Urinary bladder (tissue), 4 donors: Measurements from ENCODE around the gene GMPR. TPM values are rescaled to one million over a fixed set of nuclear protein-coding genes. Genes with fewer than 3 reads are reported as not detected.
"Not testable (repeated sequence)": the region's sequence is repeated elsewhere in the genome, so short reads cannot be mapped to it uniquely, and the experiment has no call there.

Experiments used
- DNase-seq: peaks from one replicate; pipeline ENCODE4 v3.0.0-alpha.2; 2015; ENCODE audit errors: extremely low spot score
- H3K27ac ChIP-seq: one replicate; pipeline ENCODE4 v1.5.1; 2013; ENCODE audit warnings: low read depth, mild to moderate bottlenecking, moderate library complexity
- H3K36me3 ChIP-seq: one replicate; pipeline ENCODE4 v1.6.1; 2013; ENCODE audit warnings: mild to moderate bottlenecking, moderate library complexity; ENCODE audit not compliant: insufficient read depth
- H3K4me1 ChIP-seq: one replicate; pipeline ENCODE4 v1.6.1; 2013; ENCODE audit warnings: mild to moderate bottlenecking, moderate library complexity; ENCODE audit not compliant: insufficient read depth
- H3K4me3 ChIP-seq: one replicate; pipeline ENCODE4 v1.5.1; 2013; ENCODE audit warnings: low read depth, low read length
- WGBS: extraction: QIAGEN DNeasy Blood & Tissue Kit; methylation state at CpG from one replicate; pipeline ENCODE4 v1.1.7; 2013; 5-methylcytosine and 5-hydroxymethylcytosine counted together
- polyA plus RNA-seq: library from polyadenylated mRNA; stranded (reverse); fragments of 200-250 nt; gene quantifications from one replicate; pipeline ENCODE4 v1.2.3, GENCODE V29; 2013
- total RNA-seq: library from RNA; depleted of rRNA; stranded (reverse); fragments of >200 nt; gene quantifications from one replicate; pipeline ENCODE4 v1.2.3, GENCODE V29; 2014
- donor health status: healthy with polysubstance abuse.
- donor health status: healthy.

GMPR gene
- total and polyA plus RNA-seq, 2 donors, result 4.5 to 5.4 TPM

GRCh38 chr6:16262773-16263172 is 24.4 kb downstream of the GMPR start:
- not testable (repeated sequence) for DNase-seq

GRCh38 chr6:16263464-16264099 is 25.2 kb downstream of the GMPR start:
- WGBS, result 86% methylated on average over 13 of the region's 13 CpGs
- not testable (repeated sequence) for H3K4me1 ChIP-seq, DNase-seq, H3K4me3 ChIP-seq, H3K27ac ChIP-seq, H3K36me3 ChIP-seq

More at GRCh38 chr6:16262773-16263172, 24.4 kb downstream of the GMPR start:
- H3K4me1 ChIP-seq, H3K4me3 ChIP-seq, H3K36me3 ChIP-seq, H3K27ac ChIP-seq: not testable (repeated sequence)
- WGBS, result 79% methylated on average over 12 of the region's 12 CpGs

GRCh38 chr6:16264785-16265184 is 26.4 kb downstream of the GMPR start:
- Histone ChIP-seq H3K4me3 (no peak overlapping the region), H3K27ac (no peak overlapping the region), H3K4me1 (no peaks in the 10 kb centered on the region), H3K36me3 (no peaks in the 10 kb centered on the region)
- 98% methylated on average over 2 of the region's 2 CpGs for WGBS
- no peak for DNase-seq

GRCh38 chr6:16265351-16266341 is 27.3 kb downstream of the GMPR start:
- H3K36me3 ChIP-seq, result no peaks in the 10 kb centered on the region
- H3K4me1 ChIP-seq, result no peaks in the 10 kb centered on the region
- H3K27ac ChIP-seq, result no peak overlapping the region
- 96% methylated on average over 31 of the region's 31 CpGs for WGBS
- DNase-seq, result no peak
- no peak overlapping the region for H3K4me3 ChIP-seq

- DNase-seq, result no peak
- WGBS, result 97% methylated on average over 23 of the region's 23 CpGs
- H3K4me3 ChIP-seq, result no peak overlapping the region
- no peaks in the 10 kb centered on the region for H3K36me3 ChIP-seq
- no peak overlapping the region for H3K27ac ChIP-seq
- no peaks in the 10 kb centered on the region for H3K4me1 ChIP-seq
Measured at GRCh38 chr6:16267428-16268263, 29.3 kb downstream of the GMPR start.

GRCh38 chr6:16269442-16270070 is 31.2 kb downstream of the GMPR start:
- H3K36me3 ChIP-seq, H3K27ac ChIP-seq, H3K4me3 ChIP-seq, H3K4me1 ChIP-seq, DNase-seq: not testable (repeated sequence)
- WGBS, result 95% methylated on average over 7 of the region's 7 CpGs

- no peak for DNase-seq
- Histone ChIP-seq H3K4me3 (no peak overlapping the region), H3K4me1 (no peaks in the 10 kb centered on the region), H3K36me3 (no peaks in the 10 kb centered on the region), H3K27ac (no peak overlapping the region)
- 89% methylated on average over 5 of the region's 5 CpGs for WGBS
Measured at GRCh38 chr6:16270178-16270794, 31.9 kb downstream of the GMPR start.

GRCh38 chr6:16271428-16271827 is 33.0 kb downstream of the GMPR start:
- no peaks in the 10 kb centered on the region for H3K36me3 ChIP-seq
- no peak for DNase-seq
- H3K27ac ChIP-seq, result no peak overlapping the region
- no peak overlapping the region for H3K4me3 ChIP-seq
- 98% methylated on average over 5 of the region's 5 CpGs for WGBS
- H3K4me1 ChIP-seq, result no peaks in the 10 kb centered on the region

GRCh38 chr6:16272201-16272600 is 33.8 kb downstream of the GMPR start:
- no peak overlapping the region for H3K27ac ChIP-seq
- no peak overlapping the region for H3K4me3 ChIP-seq
- H3K36me3 ChIP-seq, result no peaks in the 10 kb centered on the region
- no peaks in the 10 kb centered on the region for H3K4me1 ChIP-seq
- no peak for DNase-seq
- 64% methylated on average over 1 of the region's 1 CpG for WGBS

GRCh38 chr6:16273256-16273655 is 34.9 kb downstream of the GMPR start:
- Histone ChIP-seq H3K4me3 (no peak overlapping the region), H3K27ac (no peak overlapping the region), H3K36me3 (no peaks in the 10 kb centered on the region), H3K4me1 (no peaks in the 10 kb centered on the region)
- peak; percentile 33 for DNase-seq
- WGBS, result 33% methylated on average over 1 of the region's 1 CpG

- DNase-seq, result no peak
- Histone ChIP-seq H3K36me3 (no peaks in the 10 kb centered on the region), H3K4me1 (no peaks in the 10 kb centered on the region), H3K27ac (no peak overlapping the region), H3K4me3 (no peak overlapping the region)
- 86% methylated on average over 4 of the region's 4 CpGs for WGBS
Measured at GRCh38 chr6:16274483-16274882, 36.1 kb downstream of the GMPR start.

GRCh38 chr6:16274885-16275589 is 36.6 kb downstream of the GMPR start:
- no peak overlapping the region for H3K27ac ChIP-seq
- DNase-seq, result no peak
- H3K4me3 ChIP-seq, result no peak overlapping the region
- no peaks in the 10 kb centered on the region for H3K4me1 ChIP-seq
- WGBS, result 89% methylated on average over 10 of the region's 10 CpGs
- H3K36me3 ChIP-seq, result no peaks in the 10 kb centered on the region
